GM04503 (cell line): ENCODE measurements around the gene GSKIP.

ENCODE experiments used
- DNase-seq: peaks from one replicate; pipeline ENCODE4 v3.0.0-alpha.2; 2012; ENCODE audit warnings: low read depth

GSKIP gene

DNA sequence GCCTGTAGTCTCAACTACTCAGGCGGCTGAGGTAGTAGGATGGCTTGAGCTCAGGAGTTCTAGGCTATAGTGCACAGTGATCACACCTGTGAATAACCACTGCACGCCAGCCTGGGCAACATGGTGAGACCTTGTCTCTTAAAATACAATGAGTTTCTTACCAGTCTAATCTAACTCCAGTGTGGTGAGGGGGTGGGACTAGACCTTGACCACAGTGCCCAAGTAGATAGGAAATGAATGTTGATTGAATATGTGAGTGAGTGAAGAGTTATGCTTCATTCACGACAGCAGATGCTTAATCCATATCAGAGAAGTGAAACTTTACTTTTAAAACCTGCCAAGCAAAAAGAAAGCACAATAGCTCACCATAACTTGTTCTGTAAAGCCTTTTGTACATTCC, 17.4 kb downstream of the GSKIP start:
- DNase-seq, result no peak

- no peak for DNase-seq
Measured at GRCh38 chr14:96383445-96383844, 20.1 kb downstream of the GSKIP start.

DNA sequence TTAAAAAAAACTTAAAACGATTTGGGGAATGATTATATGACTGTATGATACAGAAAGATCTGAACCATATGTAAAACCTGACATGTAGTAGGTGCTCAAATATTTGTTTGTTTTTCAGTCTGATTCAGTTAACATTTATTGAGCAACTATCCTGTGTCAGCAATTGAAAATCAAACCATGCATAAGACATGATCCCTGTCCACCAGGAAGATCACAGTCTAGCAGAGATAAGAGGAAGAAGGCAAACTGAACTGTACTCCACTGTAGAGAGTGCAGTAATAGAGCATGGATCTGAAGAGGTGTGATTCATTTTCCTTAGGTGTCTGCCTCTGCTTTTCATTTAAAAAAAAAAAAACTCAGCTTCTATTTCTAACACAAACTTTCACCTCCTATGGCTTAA, 20.7 kb downstream of the GSKIP start:
- DNase-seq, result no peak

DNA sequence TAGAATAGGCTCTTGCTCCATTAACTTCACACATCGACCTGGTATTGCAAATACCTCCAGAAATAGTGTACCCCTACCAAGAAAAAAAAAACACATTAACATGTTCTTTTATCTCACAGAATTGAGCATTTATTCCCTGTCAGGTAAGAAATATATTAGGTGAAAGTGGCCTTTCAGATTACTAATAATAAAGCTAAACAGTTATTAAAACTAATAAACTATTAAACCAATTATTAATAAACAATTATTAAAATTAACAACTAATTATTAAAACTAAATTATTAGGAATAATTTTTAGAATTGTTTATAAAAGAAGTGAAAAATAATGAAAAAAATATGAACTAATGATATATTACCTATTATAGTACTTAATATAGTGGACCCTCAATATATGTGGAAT, 21.4 kb downstream of the GSKIP start:
- DNase-seq, result no peak

GRCh38 chr14:96385385-96385784, 22.1 kb downstream of the GSKIP start:
- no peak for DNase-seq

GRCh38 chr14:96390965-96391292, 27.6 kb downstream of the GSKIP start:
- DNase-seq, result no peak

- DNase-seq, result peak; percentile 37
Measured at GRCh38 chr14:96391293-96392118, 28.2 kb downstream of the GSKIP start.

DNA sequence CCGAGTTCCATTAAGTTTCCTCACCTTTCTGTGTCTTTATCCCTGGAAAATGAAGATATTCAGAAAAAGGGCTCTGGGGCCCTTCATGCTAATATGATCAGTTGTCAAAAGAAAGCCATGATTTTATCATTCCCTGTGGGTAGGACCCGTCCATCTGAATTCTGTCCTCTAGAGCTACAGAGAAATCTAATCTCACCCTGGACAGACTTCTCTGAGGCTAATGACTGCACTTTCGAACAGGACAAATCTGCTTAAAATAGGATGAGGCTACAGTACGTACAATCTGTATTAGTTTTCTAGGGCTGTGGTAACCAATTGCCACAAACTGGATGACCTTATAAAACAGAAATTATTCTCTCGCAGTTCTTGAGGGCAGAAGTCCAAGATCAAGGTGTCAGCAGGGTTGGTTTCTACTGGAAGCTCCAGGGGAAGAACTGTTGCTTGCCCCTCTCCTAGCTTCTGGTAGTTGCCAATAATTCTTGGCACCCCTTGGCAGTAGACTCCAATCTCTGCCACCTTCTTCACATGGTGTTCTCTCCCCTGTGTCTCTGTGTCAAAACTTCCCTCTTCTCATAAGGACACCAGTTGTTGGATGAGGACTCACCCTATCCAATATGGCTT, 29.9 kb downstream of the GSKIP start:
- no peak for DNase-seq

- DNase-seq, result no peak
Measured at GRCh38 chr14:96394047-96394815, 30.9 kb downstream of the GSKIP start.

GRCh38 chr14:96398432-96398831, 35.1 kb downstream of the GSKIP start:
- no peak for DNase-seq

- no peak for DNase-seq
Measured at GRCh38 chr14:96398921-96399320, 35.6 kb downstream of the GSKIP start.

DNA sequence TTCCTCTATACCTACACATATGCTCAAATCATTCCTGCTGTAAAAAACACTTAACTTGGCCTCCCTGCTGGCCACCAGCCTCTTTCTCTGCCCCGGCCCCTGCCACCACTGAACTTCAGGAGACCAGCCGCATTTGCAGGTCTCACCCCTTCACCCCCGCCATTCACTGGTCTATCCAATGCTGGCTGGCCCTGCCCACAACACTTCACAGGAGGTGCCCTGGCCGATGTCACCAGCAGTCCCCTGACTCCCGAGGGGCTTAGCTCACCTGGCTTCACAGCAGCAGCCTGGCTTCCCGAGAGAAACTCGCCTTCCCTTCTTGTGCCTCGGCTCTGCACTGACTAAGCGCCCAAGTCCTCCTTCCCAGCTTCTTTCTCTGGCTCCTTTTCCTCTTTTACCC, 36.1 kb downstream of the GSKIP start:
- DNase-seq, result no peak

DNA sequence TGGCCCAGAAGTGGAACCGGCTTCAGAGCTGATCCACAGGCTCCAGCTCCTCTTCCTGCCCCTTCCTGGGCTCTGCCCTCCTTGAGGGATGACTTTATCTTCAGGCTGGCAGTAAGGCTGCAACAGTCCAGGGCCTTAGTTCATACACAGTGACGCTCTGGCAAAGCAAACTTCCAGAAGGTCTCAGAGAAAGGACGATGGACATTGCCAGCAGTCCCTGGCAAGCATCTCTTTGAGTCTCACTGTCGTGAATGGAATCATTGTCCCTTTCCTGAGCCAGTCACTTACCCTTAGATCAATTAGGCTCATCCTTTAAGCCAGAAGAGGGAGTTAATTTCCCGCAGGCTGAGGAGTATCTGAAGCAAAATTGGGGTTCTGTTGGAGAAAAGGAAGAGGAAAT, 37.2 kb downstream of the GSKIP start:
- no peak for DNase-seq

DNA sequence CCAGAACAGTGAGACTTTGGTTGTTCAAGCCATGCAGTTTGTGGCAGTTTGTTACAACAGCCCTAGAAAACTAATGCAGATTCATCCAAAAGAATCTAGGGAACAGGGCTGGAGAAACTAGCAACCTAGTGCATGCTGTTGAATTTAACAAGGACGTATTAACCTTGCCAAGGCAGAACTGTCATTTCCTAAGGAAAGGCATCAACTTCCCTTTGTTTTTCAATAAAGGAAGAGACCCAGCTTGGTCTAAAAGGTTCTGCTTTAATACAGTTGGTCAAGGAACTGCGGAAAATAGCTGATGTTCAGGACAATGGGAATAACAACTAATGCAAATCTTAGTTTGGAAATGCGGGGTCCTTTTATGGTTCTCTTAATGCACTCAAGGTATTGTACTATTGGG, 40.1 kb downstream of the GSKIP start:
- DNase-seq, result no peak

GRCh38 chr14:96405677-96406076, 42.4 kb downstream of the GSKIP start:
- DNase-seq, result no peak

DNA sequence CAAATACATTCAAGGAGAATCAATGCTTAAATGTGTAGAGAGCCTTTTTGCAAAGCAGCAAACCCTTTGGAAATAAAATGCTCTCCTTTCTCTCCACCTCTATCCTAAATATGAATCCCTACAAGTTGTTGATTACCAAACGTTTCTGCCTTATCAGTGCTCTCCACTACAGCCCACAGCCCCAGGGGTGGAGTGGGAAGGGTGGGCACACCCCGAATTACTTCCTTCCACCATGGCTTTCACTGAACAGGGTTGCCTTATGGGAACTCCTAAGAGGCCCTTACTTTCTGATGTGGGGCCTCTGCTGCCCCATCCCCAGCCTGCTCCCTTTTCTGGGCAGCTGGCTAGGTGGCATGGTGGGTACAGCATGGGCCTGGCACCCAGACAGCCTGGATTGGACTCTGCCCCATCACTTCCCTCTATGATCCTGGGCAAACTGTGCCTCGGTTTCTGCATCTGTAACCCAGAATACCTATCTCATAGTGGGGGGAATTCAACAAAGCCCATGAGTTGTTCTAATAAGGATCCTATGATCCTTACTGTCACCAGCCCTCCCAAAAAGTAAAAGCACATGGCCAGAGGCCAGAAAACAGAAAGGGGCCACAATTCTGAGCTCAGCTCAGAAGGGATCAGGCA, 44.7 kb downstream of the GSKIP start:
- DNase-seq, result no peak

DNA sequence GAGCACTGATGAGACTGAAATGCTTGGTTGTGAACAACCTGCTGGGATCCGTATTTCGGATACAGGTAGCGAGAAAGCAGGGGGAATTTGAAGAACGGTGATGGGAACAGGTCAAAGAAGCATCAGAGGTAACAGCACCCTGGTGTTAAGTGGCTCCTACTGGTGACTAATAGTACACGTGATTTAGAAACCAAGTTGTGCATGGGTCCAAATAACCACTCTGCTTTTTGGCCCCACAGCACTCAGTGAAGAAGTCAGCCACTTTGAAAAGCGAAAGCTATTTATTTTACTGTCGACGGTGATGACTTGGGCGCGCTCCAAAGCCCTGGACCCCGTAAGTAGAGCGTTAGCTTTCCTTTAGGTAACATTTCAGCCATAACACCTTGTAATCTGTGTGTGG, 45.3 kb downstream of the GSKIP start:
- no peak for DNase-seq

- DNase-seq, result no peak
Measured at GRCh38 chr14:96409701-96410100, 46.4 kb downstream of the GSKIP start.

- no peak for DNase-seq
Measured at GRCh38 chr14:96410119-96410518, 46.8 kb downstream of the GSKIP start.

DNA sequence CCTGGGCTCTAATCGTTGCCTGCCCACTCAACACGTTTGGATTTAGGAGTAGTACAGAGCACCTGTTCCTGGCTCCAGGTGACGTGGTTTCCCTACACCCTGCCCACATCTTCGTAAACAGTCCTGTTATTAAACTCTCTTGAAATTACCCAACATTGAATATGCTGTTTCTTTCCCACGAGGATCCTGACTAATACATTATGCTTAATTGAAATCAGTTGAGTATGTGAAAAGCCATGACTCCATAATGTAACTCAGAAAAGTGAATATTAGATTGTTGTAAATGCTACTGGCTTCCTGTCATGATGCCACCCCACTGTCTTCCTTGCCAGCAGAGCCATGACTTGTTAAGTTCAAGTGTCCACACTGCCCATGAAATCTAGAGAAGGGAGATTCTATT, 50.2 kb downstream of the GSKIP start:
- no peak for DNase-seq

DNA sequence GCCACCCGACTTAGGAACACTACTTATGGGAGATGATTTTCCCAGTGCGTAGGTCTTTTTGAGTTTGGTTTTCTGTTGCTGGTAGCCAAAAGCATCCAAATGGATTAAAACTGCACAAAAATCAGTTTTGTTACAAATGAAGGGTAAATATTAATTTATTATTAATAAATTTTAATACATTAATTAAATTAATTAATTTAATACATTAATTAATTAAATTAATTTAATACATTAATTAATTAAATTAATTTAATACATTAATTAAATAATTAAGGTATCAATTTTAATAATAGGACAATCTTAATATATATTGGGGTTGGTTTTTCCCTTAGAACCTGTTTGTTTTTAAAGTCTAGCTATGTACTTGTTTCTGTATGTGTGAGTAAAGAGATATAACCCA, 52.2 kb downstream of the GSKIP start:
- DNase-seq, result no peak

DNA sequence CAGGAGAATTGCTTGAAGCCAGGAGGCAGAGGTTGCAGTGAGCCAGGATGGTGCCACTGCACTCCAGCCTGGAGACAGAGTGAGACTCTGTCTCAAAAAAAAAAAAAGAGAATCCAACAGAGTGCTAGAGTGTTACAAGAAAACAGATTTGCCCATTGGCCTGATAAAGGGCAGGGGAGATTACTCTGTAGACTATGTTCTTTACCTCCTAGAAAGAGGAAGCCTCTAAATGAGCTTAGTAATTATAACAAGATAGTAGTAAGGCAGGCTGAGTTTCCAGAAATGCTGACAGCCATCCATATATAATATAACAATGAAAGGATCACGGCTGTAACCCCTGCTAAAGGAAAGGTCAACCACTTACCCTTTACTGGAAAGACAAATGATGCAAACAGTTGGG, 53.0 kb downstream of the GSKIP start:
- no peak for DNase-seq

GRCh38 chr14:96417254-96417653, 53.9 kb downstream of the GSKIP start:
- no peak for DNase-seq
